CD4-positive, alpha-beta T cell treated with Interleukin-6 at 100 ng/mL for 8 hours (primary cell): ENCODE results near the gene MYO5A.
A peak's percentile ranks its signal among the peaks of the same experiment; 100 is the strongest.
"Not testable (repeated sequence)": the region's sequence is repeated elsewhere in the genome, so short reads cannot be mapped to it uniquely, and the experiment has no call there.

Source experiments
- DNase-seq: peaks from one replicate; pipeline ENCODE4 v3.0.0-alpha.2; 2020; ENCODE audit warnings: mixed read lengths, low spot score

MYO5A gene

DNA sequence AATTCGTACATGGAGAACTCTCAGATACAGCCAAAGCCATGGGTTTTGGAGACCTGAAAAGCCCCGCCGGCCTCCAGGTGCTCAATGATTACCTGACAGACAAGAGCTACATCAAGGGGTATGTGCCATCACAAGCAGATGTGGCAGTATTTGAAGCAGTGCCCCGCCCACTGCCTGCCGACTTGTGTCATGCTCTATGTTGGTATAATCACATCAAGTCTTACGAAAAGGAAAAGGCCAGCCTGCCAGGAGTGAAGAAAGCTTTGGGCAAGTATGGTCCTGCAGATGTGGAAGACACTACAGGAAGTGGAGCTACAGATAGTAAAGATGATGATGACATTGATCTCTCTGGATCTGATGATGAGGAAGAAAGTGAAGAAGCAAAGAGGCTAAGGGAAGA, 23.5 kb downstream of the MYO5A start:
- DNase-seq, result no peak

- DNase-seq, result no peak
Observed at GRCh38 chr15:52503788-52504496, 24.7 kb downstream of the MYO5A start.

DNA sequence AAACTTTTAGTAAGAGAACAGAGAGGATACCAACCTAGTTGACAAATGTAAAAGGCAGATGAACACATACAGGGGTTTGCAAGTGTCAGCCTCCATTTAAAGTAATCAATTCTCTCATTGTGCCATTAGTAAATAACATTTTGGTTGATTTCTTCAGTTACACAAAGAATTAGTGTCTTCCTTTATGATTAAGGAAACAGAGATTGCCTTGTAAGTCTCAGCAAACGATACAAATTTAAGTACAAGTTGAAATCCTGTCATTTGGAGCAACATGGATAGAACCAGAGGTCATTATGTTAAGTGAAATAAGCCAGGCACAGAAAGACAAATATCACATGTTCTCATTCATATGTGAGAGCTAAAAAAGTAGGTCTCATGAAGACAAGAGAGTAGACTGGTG, 26.1 kb downstream of the MYO5A start:
- no peak for DNase-seq

DNA sequence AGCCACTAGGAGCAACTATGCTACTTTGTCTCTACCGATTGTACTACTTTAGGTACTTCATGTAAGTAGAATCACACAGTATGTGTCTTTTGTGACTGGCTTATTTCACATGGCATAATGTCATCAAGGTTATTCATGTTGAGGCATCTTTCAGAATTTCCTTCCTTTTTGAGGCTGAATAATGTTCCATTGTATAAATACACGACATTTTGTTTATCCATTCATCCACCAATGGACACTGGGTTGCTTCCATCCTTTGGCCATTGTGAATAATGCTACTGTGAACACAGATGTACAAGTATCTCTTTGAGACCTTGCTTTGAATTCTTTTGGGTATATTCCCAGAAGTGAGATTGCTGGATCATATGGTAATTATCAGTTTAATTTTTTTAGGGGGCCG, 29.2 kb downstream of the MYO5A start:
- DNase-seq, result no peak

DNA sequence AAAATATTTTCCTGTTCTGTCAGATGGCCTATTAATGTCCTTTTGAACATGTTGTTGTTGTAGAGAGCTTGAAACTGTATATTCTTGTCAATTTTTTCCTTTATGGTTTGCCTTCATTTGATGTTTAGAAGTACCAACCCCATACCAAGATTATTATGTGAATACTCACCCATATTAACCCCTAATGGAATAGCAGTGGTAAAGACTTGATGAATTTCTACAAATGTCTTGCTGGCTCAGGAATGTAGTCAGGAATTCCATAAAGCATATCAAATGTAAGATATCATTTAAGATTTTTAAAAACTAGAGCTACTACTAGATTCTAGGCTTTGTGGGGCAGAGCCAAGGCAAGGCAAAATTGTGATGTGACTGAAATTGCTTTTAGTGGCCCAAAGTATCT, 30.0 kb downstream of the MYO5A start:
- DNase-seq, result no peak

GRCh38 chr15:52496776-52497470, 31.8 kb downstream of the MYO5A start:
- DNase-seq, result no peak

DNA sequence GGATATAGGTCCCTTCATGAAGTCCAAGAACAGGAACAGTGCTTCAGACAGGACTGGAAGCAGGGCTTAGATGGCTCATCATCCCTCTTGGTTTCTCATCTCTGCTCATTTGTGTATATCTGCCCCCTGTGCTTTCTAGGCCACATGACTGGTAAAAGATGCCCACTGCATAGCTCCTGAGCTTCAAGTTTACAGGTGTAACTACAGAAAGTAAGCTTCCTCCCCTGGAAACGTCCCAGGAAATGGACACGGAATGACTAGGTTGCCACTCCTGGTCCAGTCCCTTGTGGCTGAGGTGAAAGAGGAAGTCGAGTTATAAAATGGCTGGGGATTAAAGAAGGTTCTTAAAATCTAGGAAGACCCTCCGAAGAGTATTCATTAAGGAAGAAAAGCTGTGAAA, 32.5 kb downstream of the MYO5A start:
- no peak for DNase-seq

DNA sequence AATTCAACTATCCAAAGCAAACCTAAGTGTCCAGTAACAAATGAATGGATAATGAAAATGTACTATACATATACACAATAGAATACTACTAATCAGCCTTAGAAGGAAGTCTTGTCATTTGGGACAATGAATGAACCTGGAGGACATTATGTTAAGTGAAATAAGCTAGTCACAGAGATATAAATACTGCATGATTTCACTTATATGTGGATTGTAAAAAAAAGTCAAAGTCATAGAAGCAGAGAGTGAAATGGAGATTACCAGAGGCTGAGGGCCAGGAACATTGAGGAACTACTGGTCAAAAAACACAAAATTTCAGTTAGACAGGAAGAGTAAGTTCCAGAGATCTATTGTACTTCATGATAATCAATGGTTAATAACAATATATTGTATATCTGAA, 33.6 kb downstream of the MYO5A start:
- no peak for DNase-seq

DNA sequence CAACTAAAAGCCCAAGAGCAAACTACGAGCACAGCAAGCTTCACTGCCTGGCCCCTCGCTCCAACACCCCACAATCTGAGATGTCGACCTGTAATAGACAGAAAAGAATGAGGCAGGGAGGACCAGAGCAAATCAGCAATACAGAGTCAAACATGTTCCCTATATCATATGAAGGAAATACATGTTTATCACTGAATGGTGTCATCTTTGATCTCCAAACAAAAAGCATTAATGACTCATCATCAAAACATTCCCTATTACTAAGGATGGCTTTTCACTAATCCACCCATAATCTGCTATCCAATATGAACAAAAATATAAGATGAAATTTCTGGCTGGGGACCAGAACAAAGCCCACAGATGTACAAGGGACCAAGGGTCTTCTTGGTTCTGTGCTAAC, 34.7 kb downstream of the MYO5A start:
- DNase-seq, result no peak

- no peak for DNase-seq
Observed at GRCh38 chr15:52492132-52492531, 36.5 kb downstream of the MYO5A start.

DNA sequence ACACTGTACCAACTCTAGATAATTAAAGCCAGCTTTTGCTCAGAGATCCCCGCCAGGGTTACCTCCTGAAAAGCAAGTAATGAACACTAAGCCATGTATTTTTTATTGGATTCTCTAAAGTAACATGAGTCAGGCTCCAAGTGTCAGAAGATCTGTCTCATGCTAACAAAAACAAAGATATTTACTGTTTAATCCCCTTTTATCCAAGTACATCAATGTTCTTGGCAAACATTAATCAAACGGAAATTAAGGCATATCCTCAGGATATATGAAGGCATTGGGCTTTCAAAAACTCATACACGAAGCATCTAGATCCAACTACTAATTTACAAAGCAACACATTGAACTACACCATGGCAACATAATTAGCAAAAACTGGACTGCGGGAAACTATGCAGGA, 37.2 kb downstream of the MYO5A start:
- DNase-seq, result no peak

DNA sequence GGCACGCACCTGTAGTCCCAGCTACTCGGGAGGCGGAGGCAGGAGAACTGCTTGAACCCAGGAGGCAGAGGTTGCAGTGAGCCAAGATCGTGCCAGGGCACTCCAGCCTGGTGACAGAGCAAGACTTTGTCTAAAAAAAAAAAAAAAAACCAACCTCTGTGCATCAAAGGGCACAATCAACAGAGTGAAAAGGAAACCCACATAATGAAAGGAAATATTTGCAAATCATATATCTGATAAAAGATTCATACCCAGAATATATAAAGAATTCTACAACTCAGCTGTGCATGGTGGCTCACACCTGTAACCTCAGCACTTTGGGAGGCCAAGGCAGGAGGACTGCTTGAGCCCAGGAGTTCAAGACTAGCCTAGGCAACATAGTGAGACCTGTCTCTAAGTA, 39.2 kb downstream of the MYO5A start:
- DNase-seq, result not testable (repeated sequence)

- no peak for DNase-seq
Observed at GRCh38 chr15:52488830-52489229, 39.9 kb downstream of the MYO5A start.

DNA sequence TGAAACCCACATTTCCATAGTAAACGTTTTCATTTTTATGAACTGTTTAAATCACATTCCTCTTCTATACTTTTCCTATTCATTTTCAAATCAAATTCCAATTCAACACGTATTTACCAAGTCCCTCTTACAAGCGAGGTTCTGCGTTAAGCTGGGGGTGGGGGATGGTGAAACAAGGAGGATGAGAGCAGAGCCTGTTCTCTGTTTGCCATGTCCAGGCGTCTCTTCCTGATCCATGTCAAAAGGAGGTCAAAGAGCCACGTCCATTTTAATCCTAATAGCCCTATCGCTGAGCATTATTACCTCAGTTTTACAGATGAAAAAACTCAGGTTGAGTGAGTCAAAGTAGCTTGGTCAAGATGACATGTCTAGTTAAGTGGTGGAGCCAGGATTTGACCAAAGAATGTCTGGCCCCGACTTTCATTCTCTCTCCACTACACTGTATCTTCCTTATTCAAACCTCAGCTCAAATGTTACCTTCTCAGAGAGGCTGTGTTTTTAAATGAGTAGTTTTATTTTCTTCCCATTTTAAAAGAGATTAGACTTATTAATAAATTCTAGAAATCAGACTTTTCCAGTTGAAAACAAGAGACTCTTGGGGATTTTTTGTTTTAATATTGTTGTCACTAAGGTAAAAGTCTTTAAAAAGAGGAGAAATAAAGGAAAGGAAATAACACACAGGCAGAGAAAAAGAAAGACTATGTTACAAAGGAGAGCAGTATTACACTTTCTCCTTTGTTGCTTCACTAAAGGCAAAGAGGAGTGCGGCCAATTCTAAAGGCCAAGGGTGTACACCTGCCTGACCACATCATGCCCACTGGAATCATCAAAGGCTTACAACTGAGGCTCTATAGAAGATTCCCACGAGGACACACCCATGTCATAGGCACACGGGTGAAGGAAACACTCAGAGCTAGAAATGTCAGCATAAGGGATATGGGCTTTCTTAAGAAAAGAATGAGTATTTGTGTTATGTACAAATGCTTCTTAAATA, 42.4 kb downstream of the MYO5A start:
- DNase-seq, result no peak

GRCh38 chr15:52485290-52485689, 43.4 kb downstream of the MYO5A start:
- no peak for DNase-seq

DNA sequence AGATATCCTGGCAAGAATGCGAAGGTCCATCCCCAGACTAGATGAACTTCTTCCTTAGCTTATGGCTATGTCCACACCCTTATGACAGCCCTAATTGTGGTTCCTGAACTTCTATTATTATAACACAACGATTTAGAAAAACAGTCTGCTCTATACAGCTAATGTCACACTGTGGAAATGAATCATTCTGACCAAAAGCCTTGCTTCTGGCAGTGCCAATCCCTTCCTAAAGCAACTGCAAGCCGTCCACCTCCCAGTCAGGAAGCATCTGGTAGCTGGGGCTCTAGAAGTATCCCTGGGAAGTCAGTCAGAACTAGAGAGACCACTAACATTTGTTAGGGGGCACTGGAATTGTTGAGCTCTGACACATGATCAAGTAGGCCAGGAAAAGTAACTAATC, 45.0 kb downstream of the MYO5A start:
- DNase-seq, result no peak

GRCh38 chr15:52481915-52482314, 46.8 kb downstream of the MYO5A start:
- DNase-seq, result peak; percentile 85

DNA sequence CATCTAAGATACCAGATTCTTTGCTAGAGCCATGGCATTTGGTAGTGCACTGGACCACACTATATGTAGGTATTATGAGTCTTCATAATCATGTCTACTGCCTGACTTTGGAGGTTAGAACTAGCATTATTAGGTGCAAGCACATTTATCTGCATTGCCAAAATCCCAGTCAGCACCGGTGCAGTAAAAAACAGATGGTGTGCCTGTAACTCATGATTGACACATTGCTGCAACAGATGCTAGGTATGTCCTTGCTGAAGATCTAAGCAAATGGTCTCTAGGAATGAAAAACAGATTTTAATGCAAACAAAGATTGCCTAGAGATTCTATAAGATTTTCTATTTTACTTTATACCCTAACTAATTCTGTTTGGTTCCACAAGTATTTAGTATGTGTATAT, 47.7 kb downstream of the MYO5A start:
- no peak for DNase-seq

GRCh38 chr15:52466716-52467115, 62.0 kb downstream of the MYO5A start:
- no peak for DNase-seq

- peak; percentile 14 for DNase-seq
Observed at GRCh38 chr15:52466134-52466701, 62.5 kb downstream of the MYO5A start.

- DNase-seq, result peak; percentile 35
Observed at GRCh38 chr15:52464478-52464877, 64.2 kb downstream of the MYO5A start.

GRCh38 chr15:52464040-52464439, 64.6 kb downstream of the MYO5A start:
- DNase-seq, result no peak
